ENCODE results near the gene KRT222. TPM values are rescaled to one million over a fixed set of nuclear protein-coding genes. Genes with fewer than 3 reads are reported as not detected.

KRT222 gene
- total RNA-seq, 3 donors from 2014 or later, result 0.43 to 1.0 TPM; not detected in 1

DNA sequence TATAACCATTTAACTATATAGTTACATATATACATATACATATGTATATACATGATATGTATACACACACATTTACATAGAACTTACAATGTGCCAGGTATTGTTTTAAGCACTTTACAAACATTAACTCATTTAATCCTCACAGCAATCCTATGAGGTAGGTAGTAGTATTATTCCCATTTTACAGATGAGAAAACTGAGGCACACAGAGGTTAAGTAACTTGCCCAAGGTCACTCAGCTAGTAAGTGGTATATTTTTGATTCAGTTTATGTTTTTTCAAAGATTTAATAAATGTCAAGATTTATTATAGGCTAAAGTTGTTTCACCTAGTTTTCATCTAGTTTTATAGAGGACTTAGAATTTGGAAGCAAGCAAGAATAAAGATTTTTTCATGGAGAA is 6.6 kb downstream of the KRT222 start:
- DNase-seq, result no peak
- H3K9me3 ChIP-seq, result no peaks in the 10 kb centered on the region
- no peak overlapping the region for H3K4me3 ChIP-seq
- TF ChIP-seq CTCF (IDR thresholded peaks at IDR 0.05), result no peak
- intact Hi-C loops (cut with DNase I, micrococcal nuclease), result no loop called here
- H3K4me1 ChIP-seq (ENCODE audit: low read depth), result no peaks in the 10 kb centered on the region
- H3K36me3 ChIP-seq (ENCODE audit: low read depth), result no peaks in the 10 kb centered on the region
- no peak for ATAC-seq

GRCh38 chr17:40651939-40652338 is 13.0 kb downstream of the KRT222 start:
- TF ChIP-seq CTCF (IDR thresholded peaks at IDR 0.05), result no peak
- Histone ChIP-seq H3K36me3 (ENCODE audit: low read depth) (no peaks in the 10 kb centered on the region), H3K4me1 (ENCODE audit: low read depth) (no peaks in the 10 kb centered on the region), H3K9me3 (no peaks in the 10 kb centered on the region), H3K4me3 (no peak overlapping the region)
- intact Hi-C loops (cut with DNase I, micrococcal nuclease), result no loop called here
- ATAC-seq, result no peak
- DNase-seq, result no peak

GRCh38 chr17:40648384-40648968 is 16.5 kb downstream of the KRT222 start:
- intact Hi-C loops (cut with DNase I, micrococcal nuclease), result no loop called here
- Histone ChIP-seq H3K4me1 (ENCODE audit: low read depth) (peaks cover 10% of the 10 kb centered on the region), H3K36me3 (ENCODE audit: low read depth) (no peaks in the 10 kb centered on the region), H3K9me3 (no peaks in the 10 kb centered on the region), H3K4me3 (peak overlapping the region; percentile 78)
- TF ChIP-seq CTCF (IDR thresholded peaks at IDR 0.05), result no peak
- DNase-seq (peak in 1 of 3 donors; percentile 14), ATAC-seq (peak; percentile 63)

DNA sequence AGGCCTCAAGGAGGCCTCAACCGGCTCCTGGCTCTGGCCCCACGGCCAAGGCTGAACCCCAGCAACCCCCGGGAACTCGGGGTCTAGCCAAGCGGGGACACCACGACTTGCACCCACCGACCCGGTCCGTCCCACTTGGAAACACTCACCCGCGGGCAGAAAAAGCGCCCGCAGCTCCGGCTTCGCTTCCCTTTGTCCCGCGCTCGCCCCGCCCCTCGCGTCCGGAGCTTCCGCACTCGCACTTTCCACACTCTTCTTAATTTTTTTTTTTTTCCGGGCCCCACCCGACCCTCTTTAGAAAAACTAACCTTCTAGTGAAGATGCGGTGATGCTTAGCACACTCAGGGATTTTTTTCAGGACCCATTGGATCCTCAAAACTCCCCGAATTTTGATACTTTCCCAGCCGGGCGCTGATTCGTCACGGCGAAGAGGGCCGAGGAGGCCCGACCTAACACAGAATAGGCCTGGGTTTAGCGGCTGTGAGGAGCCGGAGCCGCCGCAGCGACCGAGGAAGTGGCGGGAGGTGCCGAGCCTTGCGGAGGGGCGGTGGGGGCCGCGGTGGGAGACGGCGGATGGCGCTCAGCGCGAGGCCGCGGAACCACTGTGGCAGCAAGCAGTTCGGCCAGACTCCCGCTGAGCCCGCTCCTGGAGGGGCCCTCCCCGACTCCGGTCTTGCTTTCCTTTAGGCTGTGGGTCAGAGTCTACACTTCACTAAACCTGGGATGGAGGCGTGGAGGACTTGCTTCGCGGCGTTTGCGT is 17.2 kb downstream of the KRT222 start, which contains the start of gene SMARCE1:
Gene SMARCE1, minus strand, starts transcription at position 195 of the 760 bp plus-strand sequence. CDS start 2,016 bp downstream, outside the sequence.
- no peak for TF ChIP-seq CTCF (IDR thresholded peaks at IDR 0.05)
- H3K4me1 ChIP-seq (ENCODE audit: low read depth), result peaks cover 10% of the 10 kb centered on the region
- peak within 1 kb of the TSS; percentile 78 for H3K4me3 ChIP-seq
- intact Hi-C loops (cut with DNase I, micrococcal nuclease), result no loop called here
- H3K9me3 ChIP-seq, result no peaks in the 10 kb centered on the region
- peak; percentile 93 for ATAC-seq
- peak; percentile 75 to 84 (median 80) for DNase-seq
- H3K36me3 ChIP-seq (ENCODE audit: low read depth), result no peaks in the 10 kb centered on the region

GRCh38 chr17:40646791-40647623 is 18.0 kb downstream of the KRT222 start:
- intact Hi-C loops (cut with DNase I, micrococcal nuclease), result no loop called here
- no peak for TF ChIP-seq CTCF (IDR thresholded peaks at IDR 0.05)
- ATAC-seq, result peak; percentile 55
- H3K4me1 ChIP-seq (ENCODE audit: low read depth), result peaks cover 10% of the 10 kb centered on the region
- no peaks in the 10 kb centered on the region for H3K36me3 ChIP-seq (ENCODE audit: low read depth)
- H3K9me3 ChIP-seq, result no peaks in the 10 kb centered on the region
- peak overlapping the region; percentile 78 for H3K4me3 ChIP-seq
- DNase-seq, result peak in 1 of 3 donors; percentile 35
